22Rv1 (cell line): ENCODE data around the gene NRG3.

ENCODE experiments used
- ZFX ChIP-seq: fragments of 450-650 bp; IDR thresholded peaks from 2 replicates; pipeline ENCODE4 v1.6.1; 2017; ENCODE audit warnings: antibody characterized with exemption, borderline replicate concordance
- TF ChIP-seq, protein P1 (sequence below): fragments of 450-650 bp; IDR thresholded peaks from 2 replicates; pipeline ENCODE4 v1.5.1; 2017; ENCODE audit warnings: mild to moderate bottlenecking

DNA sequence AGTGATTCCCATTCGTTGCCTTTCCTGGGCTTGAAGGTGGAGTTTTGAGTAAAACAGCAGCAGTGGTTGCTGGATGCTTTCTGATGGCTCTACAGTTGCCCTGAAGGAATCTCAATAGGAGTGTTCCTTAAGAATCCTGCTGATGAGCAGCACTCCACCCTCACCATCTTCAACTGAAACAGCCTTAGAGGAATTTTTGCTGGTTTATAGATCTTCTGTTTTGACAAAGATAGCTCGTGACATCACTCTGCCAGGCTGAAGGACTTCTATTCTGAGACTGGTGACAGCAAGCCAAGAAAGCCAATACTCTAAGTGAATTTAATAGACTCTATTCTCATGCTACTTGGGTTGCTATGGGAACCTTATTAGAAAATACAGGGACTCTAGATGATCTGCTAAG lies 1014.7 kb downstream of the NRG3 start:
- TF ChIP-seq, protein P1, sequence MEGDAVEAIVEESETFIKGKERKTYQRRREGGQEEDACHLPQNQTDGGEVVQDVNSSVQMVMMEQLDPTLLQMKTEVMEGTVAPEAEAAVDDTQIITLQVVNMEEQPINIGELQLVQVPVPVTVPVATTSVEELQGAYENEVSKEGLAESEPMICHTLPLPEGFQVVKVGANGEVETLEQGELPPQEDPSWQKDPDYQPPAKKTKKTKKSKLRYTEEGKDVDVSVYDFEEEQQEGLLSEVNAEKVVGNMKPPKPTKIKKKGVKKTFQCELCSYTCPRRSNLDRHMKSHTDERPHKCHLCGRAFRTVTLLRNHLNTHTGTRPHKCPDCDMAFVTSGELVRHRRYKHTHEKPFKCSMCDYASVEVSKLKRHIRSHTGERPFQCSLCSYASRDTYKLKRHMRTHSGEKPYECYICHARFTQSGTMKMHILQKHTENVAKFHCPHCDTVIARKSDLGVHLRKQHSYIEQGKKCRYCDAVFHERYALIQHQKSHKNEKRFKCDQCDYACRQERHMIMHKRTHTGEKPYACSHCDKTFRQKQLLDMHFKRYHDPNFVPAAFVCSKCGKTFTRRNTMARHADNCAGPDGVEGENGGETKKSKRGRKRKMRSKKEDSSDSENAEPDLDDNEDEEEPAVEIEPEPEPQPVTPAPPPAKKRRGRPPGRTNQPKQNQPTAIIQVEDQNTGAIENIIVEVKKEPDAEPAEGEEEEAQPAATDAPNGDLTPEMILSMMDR: no peak
- TF ChIP-seq ZFX: no peak
